NCI-H524 (cell line): Measurements from ENCODE around the gene PHF21B.
"Not testable (repeated sequence)": the region's sequence is repeated elsewhere in the genome, so short reads cannot be mapped to it uniquely, and the experiment has no call there.

Experiments
- DNase-seq, 2 experiments: peaks; one replicate each; lab custom pipeline; 2025; lab: John Stamatoyannopoulos, UW

The PHF21B gene

DNA sequence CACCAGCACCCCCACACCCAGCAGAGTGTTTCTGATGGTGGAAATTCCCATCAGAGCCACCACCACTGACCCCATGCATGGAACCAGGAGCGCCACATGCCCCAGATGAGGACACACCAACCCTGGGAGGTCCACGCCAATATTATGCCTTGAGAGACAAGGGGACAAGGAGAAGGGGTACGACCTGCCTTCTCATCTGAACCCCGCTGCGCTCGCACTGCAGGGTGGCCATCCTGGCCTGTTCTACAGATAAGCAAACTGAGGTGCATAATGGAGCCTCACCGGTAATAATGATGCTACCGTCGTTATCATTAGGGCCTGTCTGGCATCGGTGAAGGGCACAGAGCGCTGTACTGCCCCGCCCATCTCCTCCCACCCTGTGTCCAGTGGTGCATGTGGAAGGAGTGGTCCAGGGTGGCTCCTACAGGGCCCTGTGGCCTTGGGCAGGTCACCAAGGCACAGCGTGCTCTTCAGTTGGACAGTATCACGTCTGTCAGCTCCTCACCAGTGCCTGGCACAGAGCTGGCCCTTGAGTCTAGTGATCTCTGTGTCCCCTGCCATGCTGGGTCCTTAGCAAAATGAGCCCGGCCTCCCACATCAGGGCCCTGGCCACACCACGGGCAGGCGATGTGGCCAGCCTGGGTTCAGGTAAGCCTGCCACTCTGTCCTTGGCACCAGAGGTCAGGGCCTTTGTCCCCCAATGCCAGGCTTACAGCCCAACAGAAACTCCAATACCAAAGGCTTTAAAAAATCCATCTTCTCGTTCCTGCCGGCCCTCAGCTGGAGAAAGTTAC lies 92.2 kb downstream of the PHF21B start:
- DNase-seq = no peak

- no peak for DNase-seq
These were observed 93.2 kb downstream of the PHF21B start for GRCh38 chr22:44916281-44917231.

GRCh38 chr22:44915441-44915840 lies 94.4 kb downstream of the PHF21B start:
- no peak for DNase-seq

GRCh38 chr22:44914026-44914721 lies 95.6 kb downstream of the PHF21B start:
- DNase-seq = no peak

- DNase-seq = no peak
These were observed 96.4 kb downstream of the PHF21B start for GRCh38 chr22:44913198-44913983.

- no peak for DNase-seq
These were observed 100.6 kb downstream of the PHF21B start for GRCh38 chr22:44909241-44909640.

DNA sequence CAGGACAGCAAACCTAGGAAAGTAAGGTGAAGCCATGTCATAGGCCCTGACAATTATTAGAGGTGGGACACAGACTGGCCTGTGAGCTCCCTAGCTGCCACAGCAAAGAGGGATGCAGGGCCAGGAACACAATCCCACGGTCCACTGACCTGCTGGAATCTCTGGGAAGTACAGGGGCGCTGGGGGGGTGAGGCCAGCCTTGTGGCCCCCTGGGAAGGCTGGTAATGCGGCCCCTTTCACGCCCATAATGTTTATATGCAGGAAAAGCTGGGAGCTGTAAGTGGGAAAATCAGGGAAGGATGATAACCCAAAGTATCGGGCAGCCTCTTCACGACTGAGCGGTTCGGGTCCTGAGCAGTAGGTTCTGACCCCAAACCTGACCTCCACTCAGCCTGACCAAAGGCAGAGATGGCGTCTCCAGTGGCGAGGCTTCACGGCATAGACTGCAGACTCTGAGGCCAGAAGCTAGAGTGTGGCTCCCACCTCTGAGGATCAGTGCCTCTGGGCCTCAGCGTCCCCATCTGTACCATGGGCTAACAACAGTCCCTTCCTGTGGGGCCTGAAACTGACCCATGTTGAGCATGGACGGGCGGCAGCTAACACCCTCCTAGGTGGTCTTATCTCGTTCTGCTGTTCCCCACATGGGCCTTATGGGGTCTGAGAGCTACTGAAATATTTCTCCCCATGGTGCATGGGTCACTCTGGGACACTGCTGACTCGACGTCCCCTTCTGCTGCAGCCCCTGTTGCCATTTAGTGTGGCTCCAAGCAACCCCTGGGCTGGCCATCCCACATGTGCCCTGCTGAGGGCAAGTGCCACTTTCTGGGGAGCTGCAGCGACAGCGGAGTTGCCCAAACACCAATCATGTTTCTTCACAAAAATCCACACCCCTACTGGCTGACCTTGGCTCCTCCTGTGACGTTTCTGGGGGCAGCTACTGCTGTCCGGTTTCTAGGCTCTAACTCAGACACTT lies 101.8 kb downstream of the PHF21B start:
- DNase-seq = no peak

DNA sequence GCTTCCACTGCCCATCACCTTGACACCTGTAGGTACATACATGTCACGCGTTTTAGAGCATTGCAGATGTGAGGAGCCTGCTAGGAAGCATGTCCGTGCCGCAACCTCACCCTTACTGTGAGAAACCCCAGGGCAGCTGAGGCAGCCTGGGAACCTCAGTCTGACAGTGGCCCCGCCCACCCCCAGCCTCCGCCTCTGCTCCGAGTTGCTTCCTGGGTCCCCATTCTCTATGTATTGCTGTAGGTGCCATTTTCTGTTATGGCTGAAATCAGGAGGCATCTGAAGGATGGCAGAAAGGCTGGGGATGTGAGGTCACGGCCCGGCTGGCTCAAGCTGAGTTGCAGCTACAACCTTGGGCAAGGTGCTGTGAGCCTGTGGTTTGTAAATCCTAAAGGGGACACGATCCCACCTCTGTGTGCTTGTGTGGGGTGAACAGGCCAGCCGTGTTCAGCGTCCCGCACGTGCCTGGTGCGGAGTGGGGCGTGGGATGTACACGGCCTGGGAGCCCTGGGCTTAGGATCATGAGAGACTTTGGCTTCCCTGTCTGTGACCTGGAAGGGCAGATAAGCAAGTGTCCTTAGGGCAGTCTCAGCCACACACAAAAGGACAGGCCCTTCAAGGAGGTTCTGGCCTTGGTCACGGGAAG lies 102.7 kb downstream of the PHF21B start:
- no peak for DNase-seq

DNA sequence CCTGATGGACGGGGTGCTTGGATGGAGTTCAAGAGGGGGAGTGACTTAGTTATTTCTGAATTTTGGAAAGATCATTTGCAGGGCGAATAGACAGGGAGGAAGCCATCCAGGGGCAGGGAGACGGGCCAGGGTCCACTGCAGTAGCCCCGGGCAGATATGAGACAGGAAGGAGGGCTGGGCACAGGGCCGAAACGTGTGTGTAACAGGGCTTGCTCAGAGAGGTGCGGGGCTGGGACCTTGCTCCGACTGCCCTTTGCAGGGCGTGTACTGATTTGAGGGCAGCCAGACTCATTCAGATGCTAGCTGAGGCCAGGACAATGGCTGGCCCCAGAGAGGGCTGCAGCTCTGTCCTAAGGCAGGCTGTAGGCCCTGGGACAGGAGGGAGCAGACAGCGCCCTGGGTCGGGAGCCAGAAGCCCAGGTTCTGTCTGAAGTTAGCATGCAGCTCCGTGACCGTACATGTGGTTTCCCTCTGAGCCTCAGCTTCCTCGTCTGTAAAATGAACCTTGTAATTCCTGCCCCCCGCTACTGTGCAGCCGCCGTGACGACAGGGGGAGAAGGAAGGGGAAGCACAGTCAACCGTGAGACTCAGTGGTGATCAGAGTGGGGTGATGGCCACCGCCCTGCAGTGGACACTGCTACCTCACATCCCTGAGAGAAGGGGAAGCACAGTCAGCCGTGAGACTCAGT lies 103.4 kb downstream of the PHF21B start:
- no peak for DNase-seq

DNA sequence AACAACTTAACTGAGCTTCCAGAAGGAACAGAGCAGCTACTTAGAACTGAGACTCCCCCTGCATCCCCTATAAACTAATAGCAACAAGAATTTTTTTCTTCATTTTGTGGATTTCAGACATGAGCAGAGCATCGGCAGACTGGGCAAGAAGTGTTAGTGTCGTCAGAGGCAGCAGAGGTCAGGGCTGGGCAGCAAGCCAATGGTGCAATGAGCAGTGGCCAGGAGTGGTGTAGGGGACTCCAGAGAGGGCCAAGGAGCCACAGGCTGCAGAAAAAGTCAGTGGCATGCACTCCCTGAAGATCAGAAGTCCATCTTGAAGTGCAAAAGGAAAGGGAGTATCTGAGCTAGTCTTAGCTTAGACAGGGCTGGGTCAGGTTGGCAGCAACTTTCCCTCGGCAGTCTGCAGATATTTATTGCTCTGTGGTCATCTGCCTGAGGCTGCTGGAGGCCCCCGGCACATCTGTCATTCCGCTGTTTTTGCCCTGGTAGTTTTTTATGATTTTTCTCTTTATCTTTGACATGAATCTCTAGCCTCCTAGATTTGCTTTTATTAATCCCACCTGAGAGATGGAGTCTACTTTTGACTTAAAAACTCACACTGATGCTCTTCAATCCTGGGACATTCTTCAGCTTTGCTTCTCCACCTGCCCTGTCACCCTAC lies 105.2 kb downstream of the PHF21B start:
- not testable (repeated sequence) for DNase-seq

GRCh38 chr22:44903164-44903563 lies 106.6 kb downstream of the PHF21B start:
- DNase-seq = not testable (repeated sequence)

- DNase-seq = no peak
These were observed 108.5 kb downstream of the PHF21B start for GRCh38 chr22:44901301-44901700.

DNA sequence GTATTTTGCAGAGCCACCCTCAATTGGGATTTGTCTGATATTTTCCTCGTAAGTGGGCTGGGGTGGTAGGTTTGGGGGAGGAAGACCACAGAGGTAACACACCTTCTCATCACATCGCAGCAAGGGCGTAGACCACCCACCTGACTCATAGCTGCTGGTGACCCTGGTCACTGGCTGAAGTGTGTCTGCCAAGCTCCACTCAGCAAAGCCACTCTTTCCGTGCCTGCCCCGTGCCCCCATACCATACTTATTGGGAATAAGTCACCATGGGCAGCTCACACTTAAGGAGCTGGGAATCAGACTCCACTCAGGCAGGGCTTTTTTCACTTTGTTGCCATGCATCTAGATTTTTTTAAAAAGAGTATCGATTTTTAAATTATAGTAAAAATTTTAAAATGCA lies 111.6 kb downstream of the PHF21B start:
- no peak for DNase-seq

DNA sequence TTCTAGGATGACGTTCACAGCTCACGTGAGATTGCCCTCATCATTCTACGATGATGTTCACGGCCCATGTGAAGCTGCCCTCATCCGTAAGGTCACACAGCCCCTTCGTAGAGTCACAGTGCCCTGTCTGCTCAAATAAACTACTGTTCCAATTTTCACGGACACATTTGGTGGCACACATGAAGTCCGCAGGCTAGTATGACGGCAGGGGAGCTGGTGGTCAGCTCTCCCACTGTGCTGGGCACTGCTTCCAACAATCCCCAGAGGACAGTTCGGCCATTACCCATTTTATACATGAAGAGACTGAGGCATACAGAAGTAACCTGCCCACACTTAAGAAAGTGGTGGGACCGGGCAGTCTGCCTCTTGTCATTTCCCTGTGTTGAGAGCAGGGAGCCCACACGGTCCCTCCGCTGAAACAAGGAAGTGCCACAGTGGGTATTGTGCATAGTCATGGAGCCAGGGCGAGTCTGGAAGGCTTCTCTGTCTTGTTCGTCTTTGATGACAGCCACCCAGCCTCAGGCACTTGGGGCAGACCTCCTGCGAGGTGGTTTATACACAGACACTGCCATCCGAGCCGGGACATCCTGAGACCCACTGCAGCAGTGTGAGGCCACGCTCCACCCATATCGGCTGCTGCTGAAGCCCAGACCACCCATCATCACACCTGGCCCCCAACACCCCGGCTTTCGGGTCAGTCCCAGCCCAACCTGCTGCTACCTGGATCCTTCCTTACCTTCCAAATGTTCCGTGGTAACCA lies 114.3 kb downstream of the PHF21B start:
- no peak for DNase-seq

GRCh38 chr22:44894782-44895181 lies 115.0 kb downstream of the PHF21B start:
- no peak for DNase-seq

DNA sequence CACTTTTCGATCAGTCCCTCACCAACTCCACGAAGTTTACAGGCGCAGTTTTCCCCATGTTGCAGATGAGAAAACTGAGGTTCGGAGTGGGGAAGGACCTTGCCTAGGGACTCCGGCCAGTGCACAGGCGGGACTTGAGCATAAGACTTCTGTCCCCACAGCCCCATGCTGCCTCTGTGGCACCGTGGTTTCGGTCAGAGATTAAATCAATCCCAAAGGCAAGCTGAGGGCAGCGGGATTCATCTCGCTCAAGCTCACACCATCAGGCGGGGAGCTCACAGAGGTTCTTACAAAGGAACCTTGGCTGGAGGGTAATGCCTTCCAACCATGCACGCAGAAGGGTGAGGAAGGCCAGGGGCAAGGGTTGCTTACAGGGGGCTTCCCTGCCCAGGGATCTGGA lies 115.5 kb downstream of the PHF21B start:
- DNase-seq = no peak

DNA sequence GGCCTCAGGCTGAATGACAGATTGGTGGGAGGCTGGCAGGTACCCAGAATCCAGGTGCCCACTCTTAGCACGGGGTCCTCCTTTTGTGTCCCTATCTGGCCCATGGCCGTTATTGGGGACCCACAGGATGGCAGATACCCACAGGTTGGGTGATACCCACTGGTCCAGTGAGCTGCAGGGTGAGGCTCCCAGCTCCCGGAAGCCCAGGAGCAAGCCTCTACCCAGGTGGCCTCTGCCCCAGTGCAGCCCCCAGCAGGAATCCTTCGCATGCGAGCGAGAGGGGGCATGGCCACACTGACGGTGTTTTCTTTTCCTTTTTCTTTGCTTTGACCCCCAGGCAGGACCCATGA lies 116.1 kb downstream of the PHF21B start:
- no peak for DNase-seq
